Measurements from ENCODE around the gene ABHD10. TPM values are rescaled to one million over a fixed set of nuclear protein-coding genes. Genes with fewer than 3 reads are reported as not detected.
"Not testable (repeated sequence)": the region's sequence is repeated elsewhere in the genome, so short reads cannot be mapped to it uniquely, and the experiment has no call there.

Gene ABHD10
- polyA plus RNA-seq, 1 donor: 57.9 TPM

DNA sequence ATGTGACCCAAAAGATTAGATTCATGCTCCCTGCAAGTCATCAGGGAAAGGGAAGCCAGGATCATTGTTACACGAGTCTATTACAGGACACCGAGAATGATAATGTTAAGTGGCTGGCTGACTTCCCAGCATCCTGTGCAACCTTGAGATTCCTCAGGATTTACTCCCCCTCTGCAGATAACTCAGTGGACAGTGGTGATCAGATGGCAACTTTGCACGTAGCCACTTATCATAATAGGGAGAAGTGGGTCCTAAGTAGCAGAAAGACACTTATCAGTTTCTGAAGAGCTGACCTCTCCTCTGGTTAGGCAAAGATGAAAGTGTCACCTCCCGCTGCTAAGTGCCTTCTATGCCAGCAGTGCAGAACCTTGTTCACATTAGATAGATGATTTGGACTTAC lies 49.0 kb downstream of the ABHD10 start:
- no peak for DNase-seq

DNA sequence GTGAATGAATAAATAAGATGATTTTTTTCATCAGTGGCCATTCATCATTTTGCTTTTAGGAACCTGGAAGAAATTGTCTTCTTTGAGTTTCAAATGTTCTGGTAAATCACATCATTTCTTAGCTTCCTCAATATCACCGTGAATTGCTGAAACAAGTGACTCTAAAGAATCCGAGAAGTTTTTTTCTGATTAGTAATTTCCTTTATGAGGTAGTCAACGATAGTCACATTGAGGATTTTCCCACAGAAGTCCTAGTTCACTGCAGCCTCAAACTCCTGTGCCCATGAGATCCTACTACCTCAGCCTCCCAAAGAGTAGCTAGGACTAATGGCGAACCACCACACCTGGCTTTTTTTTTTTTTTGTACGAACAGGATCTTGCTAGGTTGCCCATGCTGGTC lies 52.1 kb downstream of the ABHD10 start:
- DNase-seq: no peak

DNA sequence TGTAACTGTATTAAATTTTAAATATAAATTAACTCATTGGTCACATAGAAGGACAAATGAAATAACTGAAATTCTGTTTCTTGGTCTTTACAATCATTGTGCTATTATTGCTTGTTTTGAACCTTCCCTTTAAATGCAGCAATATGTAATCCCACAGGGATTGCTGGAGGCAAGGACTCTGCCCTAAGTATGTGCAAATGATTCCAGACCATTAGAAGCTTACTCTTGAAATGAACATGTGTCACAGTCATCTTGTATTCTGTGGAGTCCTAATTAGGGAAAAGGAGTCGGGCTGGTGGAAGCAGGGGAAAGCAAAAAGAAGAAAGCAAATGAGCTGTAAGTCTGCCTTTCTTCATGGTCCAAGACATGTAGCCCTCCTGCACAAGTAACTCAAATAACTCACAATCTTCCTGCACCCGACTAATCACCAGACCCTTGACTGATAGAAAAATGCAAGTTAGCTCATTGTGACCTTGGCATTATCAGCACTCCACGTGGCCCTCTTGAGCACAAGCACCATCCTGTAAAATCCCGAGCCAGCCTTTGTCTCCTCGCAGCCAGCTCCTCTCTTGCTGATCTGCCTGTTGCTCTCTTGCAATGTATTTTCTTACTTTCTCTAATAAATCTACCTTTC lies 53.4 kb downstream of the ABHD10 start:
- no peak for DNase-seq

DNA sequence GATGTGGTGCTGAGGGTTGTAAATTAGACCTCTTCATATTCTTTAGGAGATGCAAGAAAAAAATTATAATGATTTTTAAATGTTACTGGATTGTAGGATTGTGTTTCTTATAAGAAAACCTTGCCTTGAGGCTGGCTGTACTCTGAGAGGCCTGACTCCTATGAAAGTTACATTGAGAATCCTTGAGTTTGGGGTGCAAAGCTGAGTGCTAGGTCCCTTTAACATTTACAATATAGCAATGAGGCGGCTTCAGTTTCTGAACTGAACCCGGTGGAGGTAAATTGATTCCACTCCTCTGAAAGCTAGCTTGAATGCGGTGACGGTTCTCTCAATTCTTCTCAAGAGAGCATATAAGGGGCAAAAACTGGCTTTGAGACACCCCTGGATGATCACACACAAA lies 55.6 kb downstream of the ABHD10 start, which contains the start of gene TMPRSS7:
TMPRSS7 (plus strand) TSS at position 301 of the 400 bp plus-strand sequence. CDS start 110 bp downstream, outside the sequence.
- no peak for DNase-seq

DNA sequence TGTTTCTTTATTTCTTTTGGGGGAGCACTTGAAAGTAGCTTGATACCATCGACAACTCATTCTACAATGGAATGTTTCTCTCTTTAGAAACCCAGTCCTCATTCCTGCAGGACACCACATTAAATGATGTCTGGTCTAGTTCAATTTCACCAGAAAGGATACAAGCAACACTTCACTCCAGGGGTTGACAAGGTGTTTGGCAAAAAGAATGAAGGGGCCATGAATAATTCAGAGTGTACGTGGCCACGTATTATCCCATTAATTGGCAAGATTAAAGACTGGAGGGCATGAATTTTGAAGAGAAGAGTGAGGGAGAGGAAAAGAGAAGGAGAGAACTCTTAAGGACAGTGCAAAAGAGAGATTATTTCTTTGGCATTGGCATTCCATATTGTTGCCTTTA lies 56.4 kb downstream of the ABHD10 start:
- no peak for DNase-seq

DNA sequence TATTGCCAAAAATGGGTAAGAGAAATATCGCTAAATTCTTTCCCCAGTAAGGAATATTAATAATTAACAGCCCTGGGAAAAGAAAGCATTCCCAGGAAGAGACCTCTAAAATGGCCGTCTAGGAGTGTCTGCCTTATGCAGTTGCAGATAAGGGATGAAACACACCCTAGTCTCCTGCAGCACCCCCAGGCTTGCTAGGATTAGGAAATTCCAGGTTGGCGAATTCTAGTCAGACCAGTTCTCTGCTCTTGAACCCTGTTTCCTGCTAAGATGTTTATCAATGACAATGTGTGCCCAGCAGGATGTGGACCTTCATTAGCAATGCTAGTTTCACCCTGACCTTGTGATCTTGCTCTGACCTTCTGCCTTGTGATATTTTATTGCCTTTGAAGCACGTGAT lies 58.4 kb downstream of the ABHD10 start:
- not testable (repeated sequence) for DNase-seq

DNA sequence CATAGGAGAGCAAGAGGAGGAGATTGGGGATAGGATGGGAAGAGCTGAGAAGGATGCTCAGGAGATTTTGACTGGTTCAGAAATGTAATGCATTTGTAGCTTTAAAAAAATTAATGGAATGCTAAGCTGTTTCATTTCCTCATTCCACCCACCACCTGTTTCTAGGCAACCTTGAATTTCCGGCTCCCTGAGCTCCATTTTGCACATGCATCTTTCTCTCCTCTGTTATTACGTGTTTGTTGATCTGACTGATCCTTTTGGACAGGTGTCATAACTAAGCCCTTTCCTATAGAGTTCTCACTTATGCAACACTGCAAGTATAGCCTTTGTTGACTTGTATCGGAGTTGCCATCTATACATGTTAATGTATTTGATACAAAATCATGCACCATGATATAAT lies 60.0 kb downstream of the ABHD10 start:
- no peak for DNase-seq

DNA sequence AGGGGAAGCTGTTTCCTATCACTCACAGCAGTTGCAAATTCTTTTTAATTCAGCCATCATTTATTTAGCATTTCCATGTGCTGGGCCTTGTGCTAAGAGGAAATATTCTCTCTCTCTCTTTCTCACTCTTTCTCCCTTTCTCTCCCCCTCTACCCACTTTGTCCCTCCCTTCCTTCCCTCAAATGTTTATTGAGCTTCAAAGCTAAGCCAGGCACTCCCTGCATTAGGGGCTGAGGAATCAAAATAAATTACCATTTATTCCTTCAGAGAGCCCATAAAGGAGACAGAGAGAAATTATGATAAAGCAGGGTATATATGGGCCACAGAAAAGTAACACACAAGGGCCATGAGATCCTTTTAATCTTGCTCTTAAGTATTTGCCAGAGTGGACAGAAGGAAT lies 62.5 kb downstream of the ABHD10 start:
- no peak for DNase-seq

DNA sequence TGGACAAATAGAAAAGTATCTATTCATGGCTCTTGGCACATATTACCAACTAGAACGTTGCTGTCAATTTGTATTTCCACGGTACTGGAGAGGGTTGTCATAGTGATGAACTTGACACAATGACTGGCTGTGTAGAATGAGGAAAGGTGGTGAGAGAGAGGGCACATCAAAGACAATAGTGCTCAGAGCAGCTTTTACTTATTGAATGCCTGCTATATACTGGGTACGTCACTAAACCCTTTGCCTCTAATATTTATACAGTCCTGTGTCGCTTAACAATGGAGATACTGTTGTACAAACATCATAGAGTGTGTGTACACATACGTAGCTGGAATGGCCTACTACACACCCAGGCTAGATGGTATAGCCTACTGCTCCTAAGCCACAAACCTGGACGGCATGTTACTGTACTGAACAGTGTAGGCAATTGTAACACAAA lies 64.0 kb downstream of the ABHD10 start:
- DNase-seq: no peak

Other genes with a start within 250 kb of the ABHD10 start
- gene PHLDB2, start 119.8 kb upstream of the ABHD10 start, polyA plus RNA-seq (ENCODE audit: insufficient read length): 122 TPM
- gene TAGLN3, start 19.9 kb downstream of the ABHD10 start, polyA plus RNA-seq (ENCODE audit: insufficient read length): 2.3 TPM
- not detected for gene TMPRSS7, start 55.7 kb downstream of the ABHD10 start, polyA plus RNA-seq (ENCODE audit: insufficient read length)
- 8.0 TPM for gene C3orf52, start 107.4 kb downstream of the ABHD10 start, polyA plus RNA-seq (ENCODE audit: insufficient read length)
- 3.0 TPM for gene GCSAM, start 154.2 kb downstream of the ABHD10 start, polyA plus RNA-seq (ENCODE audit: insufficient read length)

Data from left kidney (tissue), 2 donors.